Activated CD4-positive, alpha-beta T cell treated with anti-CD3 and anti-CD28 coated beads for 36 hours (primary cell): Measurements from ENCODE around the gene XAF1. TPM values are rescaled to one million over a fixed set of nuclear protein-coding genes. Genes with fewer than 3 reads are reported as not detected.

ENCODE experiments used
- ATAC-seq: fragments of 200-7000 bp; cut with Tn5 transposase; one replicate; pipeline ENCODE4 v1.10.0; 2021; ENCODE audit warnings: mild to moderate bottlenecking, moderate library complexity
- CTCF ChIA-PET: fragments of 350-600 bp; sonication (Branson Sonifier 250); formaldehyde crosslinking; loops from one replicate; lab custom pipeline; 2021; ENCODE audit warnings: antibody characterized with exemption; lab: Charles Lee
- POLR2A ChIA-PET: fragments of 350-600 bp; sonication (Branson Sonifier 250); formaldehyde crosslinking; loops from one replicate; lab custom pipeline; 2021; ENCODE audit warnings: antibody characterized with exemption, inconsistent platforms; lab: Charles Lee
- DNase-seq: peaks from one replicate; pipeline ENCODE4 v3.0.0-alpha.2; 2020
- H3K27ac Mint-ChIP-seq: one replicate; pipeline ENCODE4 v1.8.0; 2021; ENCODE audit warnings: mixed read lengths
- H3K27me3 Mint-ChIP-seq: one replicate; pipeline ENCODE4 v1.8.0; 2021; ENCODE audit warnings: mixed read lengths
- H3K36me3 Mint-ChIP-seq: one replicate; pipeline ENCODE4 v1.8.0; 2021; ENCODE audit warnings: low read depth, mixed read lengths
- H3K4me1 Mint-ChIP-seq: one replicate; pipeline ENCODE4 v1.8.0; 2021; ENCODE audit warnings: mixed read lengths
- H3K4me3 Mint-ChIP-seq: one replicate; pipeline ENCODE4 v1.8.0; 2021; ENCODE audit warnings: mild to moderate bottlenecking, moderate library complexity, mixed read lengths
- H3K9me3 Mint-ChIP-seq: one replicate; pipeline ENCODE4 v1.8.0; 2021; ENCODE audit warnings: low read depth, mixed read lengths
- intact Hi-C, 2 experiments: fragments of 100-400 bp; cut with DNase I in 1 of 2; cut with micrococcal nuclease in 1 of 2; formaldehyde crosslinking; loops; one replicate each; pipeline versions ENCODE4 v1.14.2 to v1.15.1; 2022 to 2024; cut with DNase I, micrococcal nuclease
- total RNA-seq, 2 experiments: library from RNA; stranded (reverse); gene quantifications; one replicate each; pipeline ENCODE4 v1.2.3, GENCODE V29; 2021

The XAF1 gene
- total RNA-seq, 2 experiments from 2014 or later: 47.7 to 48.6 TPM

DNA sequence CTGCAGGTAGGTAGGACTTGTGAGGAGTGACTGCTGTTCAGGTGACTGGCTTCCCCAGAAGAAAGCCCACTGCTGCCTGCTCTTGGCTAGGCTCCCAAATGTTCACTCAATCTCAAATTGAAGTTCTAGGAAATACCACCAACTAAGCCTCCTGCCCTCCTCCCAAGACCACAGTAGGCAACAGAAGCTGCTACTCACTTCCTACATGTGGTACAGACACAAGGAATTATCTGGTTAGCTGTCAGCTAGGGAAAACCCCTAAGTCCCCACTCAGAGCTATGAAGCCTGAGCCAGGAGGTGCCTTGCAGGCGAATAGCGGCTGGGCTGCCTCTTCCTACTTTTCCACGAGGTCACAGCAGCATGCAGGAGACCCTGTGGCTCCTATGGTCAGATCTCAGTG, 25.0 kb downstream of the XAF1 start:
- DNase-seq (no peak), ATAC-seq (no peak)
- no peak overlapping the region for H3K27ac Mint-ChIP-seq
- no peak overlapping the region for H3K4me3 Mint-ChIP-seq
- H3K27me3 Mint-ChIP-seq: peaks cover 26% of the 10 kb centered on the region
- ChIA-PET POLR2A (no interaction called here), CTCF (no interaction called here)
- H3K9me3 Mint-ChIP-seq: peaks cover 23% of the 10 kb centered on the region
- intact Hi-C loops: no loop called here
- H3K4me1 Mint-ChIP-seq: peaks cover 5% of the 10 kb centered on the region
- H3K36me3 Mint-ChIP-seq: peaks cover 6% of the 10 kb centered on the region

DNA sequence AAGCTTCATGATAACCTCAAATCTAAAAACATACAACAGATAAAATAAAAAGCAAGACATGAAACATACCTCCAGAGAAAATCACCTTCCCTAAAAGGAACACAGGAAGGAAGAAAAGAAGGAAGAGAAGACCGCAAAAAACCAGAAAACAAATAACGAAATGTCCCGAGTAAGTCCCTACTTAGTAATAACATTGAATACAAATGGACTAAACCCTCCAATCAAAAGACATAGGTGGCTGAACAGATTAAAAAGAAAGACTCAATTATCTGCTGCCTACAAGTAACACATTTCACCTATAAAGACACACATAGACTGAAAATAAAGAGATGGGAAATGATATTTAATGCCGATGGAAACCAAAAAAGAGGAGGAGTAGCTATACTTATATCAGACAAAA, 26.4 kb downstream of the XAF1 start:
- POLR2A ChIA-PET: no interaction called here

GRCh38 chr17:6786618-6787017, 30.8 kb downstream of the XAF1 start:
- POLR2A ChIA-PET: no interaction called here
- Mint-ChIP-seq H3K36me3 (no peaks in the 10 kb centered on the region), H3K4me3 (no peak overlapping the region), H3K9me3 (peaks cover 23% of the 10 kb centered on the region), H3K27ac (no peak overlapping the region), H3K4me1 (peaks cover 3% of the 10 kb centered on the region), H3K27me3 (peaks cover 32% of the 10 kb centered on the region)
- intact Hi-C loops: no loop called here
- DNase-seq (no peak), ATAC-seq (no peak)
- CTCF ChIA-PET: no interaction called here

More for the DNA sequence above, 26.4 kb downstream of the XAF1 start:
- Mint-ChIP-seq H3K27ac (no peak overlapping the region), H3K27me3 (peaks cover 30% of the 10 kb centered on the region), H3K4me1 (peaks cover 3% of the 10 kb centered on the region), H3K9me3 (peaks cover 24% of the 10 kb centered on the region), H3K4me3 (no peak overlapping the region), H3K36me3 (peaks cover 4% of the 10 kb centered on the region)
- DNase-seq: no peak
- CTCF ChIA-PET: interaction anchor here (0.8 kb wide), 1 partner anchor 20 kb away, joined by 3 read pairs; no protein-coding TSS in a partner anchor
- intact Hi-C loops: no loop called here
- ATAC-seq: no peak

DNA sequence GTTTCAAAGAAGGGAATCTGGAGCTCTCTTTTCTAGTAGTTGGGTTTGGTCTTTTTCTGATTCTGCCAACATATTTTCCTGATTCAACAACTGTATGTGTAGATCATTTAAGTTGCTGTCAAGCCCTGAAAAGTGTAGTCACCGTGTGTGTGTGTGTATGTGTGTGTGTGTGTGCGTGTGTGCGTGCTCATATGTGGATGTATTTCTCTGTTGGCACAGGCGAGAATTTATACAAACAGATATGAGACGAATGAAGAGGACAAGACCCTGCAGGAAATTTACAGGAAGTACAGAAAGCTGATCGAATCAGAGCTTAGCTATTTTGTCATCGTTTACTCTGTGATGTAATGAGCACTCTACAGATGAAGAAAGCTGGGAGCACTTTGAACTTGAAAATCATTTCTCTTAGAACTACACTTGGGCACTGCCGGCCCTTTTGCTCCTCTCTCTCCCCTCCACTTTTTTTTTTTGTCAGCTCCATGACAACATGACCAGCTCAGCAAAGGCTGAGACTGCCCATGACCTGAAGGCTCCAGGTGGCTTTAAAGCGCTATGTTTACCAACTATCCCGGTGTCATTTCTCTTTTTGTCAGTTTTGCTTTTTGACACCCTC, 31.3 kb downstream of the XAF1 start:
- no peaks in the 10 kb centered on the region for H3K36me3 Mint-ChIP-seq
- H3K27ac Mint-ChIP-seq: no peak overlapping the region
- ChIA-PET POLR2A (interaction anchor here (0.7 kb wide), 1 partner anchor 145 kb away, joined by 4 read pairs; no protein-coding TSS in a partner anchor), CTCF (interaction anchor here (0.6 kb wide), 1 partner anchor 88 kb away, joined by 3 read pairs; no protein-coding TSS in a partner anchor)
- no peak for ATAC-seq
- H3K4me1 Mint-ChIP-seq: peaks cover 3% of the 10 kb centered on the region
- no peak for DNase-seq
- intact Hi-C loops: no loop called here
- H3K9me3 Mint-ChIP-seq: peaks cover 20% of the 10 kb centered on the region
- H3K27me3 Mint-ChIP-seq: peaks cover 30% of the 10 kb centered on the region
- H3K4me3 Mint-ChIP-seq: no peak overlapping the region

DNA sequence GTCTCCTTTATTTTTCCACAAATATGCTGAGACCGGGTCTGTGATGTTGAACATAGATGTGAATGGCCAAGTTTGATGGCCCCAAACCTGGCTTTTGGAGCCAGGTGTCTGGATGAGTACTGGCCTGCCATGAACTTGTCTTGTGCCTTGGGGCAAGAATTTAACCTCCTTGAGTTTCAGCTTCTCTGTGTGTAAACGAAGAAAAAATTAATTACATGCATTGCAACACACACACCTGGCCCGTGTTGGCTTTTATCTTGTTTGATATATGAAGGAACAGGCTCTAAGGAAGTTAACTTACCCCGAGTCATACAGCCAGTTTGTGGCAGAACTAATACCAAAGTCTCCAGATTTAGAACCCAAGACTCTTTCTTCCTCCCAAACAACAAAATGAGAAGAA, 33.3 kb downstream of the XAF1 start:
- POLR2A ChIA-PET: no interaction called here
- Mint-ChIP-seq H3K4me3 (no peak overlapping the region), H3K36me3 (no peaks in the 10 kb centered on the region), H3K4me1 (peaks cover 7% of the 10 kb centered on the region), H3K27ac (no peak overlapping the region), H3K27me3 (peaks cover 35% of the 10 kb centered on the region), H3K9me3 (peaks cover 8% of the 10 kb centered on the region)
- ATAC-seq (no peak), DNase-seq (no peak)
- intact Hi-C loops: no loop called here
- CTCF ChIA-PET: no interaction called here

DNA sequence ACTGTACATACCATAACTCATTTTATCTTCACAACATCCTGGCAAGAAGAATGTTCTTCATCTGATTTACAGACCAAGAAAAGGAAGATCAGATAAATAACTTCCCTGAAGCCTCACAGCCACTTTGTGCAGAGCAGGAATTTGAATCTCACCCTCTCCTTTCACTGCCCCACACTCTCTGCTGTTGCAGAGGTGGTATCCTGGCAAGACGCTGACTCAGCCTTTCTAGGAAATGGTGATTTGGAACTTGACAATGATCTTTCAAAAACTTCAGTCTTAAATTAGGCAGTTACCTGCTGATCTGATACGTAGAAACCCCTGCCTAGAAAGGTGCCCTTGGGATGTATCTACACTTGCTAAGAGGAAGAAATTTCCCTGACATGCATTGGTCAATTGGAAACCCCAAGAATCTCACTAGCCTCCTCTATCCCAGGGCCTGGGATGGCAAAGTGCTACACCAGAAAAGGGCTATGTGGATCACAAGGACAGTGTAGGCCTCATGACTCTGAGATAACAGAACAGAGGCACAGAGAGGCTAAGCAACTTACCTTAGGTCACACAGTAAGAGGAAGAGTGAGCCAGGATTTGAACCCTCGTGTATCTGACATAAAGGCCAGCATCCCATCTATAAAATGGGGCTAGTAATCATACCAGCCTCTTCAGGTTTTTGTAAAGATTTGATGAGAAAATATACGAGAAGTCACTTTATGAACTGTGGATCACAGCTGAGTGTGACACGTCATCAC, 38.1 kb downstream of the XAF1 start:
- Mint-ChIP-seq H3K4me3 (no peak overlapping the region), H3K36me3 (no peaks in the 10 kb centered on the region), H3K9me3 (no peaks in the 10 kb centered on the region), H3K27ac (no peak overlapping the region), H3K4me1 (peaks cover 4% of the 10 kb centered on the region), H3K27me3 (peaks cover 20% of the 10 kb centered on the region)
- DNase-seq (no peak), ATAC-seq (peak; percentile 39)
- intact Hi-C loops: loop anchor here in 1 of 2 experiments (5.0 kb wide), 1 partner anchor 127 kb away; no protein-coding TSS in a partner anchor
- ChIA-PET POLR2A (no interaction called here), CTCF (no interaction called here)

DNA sequence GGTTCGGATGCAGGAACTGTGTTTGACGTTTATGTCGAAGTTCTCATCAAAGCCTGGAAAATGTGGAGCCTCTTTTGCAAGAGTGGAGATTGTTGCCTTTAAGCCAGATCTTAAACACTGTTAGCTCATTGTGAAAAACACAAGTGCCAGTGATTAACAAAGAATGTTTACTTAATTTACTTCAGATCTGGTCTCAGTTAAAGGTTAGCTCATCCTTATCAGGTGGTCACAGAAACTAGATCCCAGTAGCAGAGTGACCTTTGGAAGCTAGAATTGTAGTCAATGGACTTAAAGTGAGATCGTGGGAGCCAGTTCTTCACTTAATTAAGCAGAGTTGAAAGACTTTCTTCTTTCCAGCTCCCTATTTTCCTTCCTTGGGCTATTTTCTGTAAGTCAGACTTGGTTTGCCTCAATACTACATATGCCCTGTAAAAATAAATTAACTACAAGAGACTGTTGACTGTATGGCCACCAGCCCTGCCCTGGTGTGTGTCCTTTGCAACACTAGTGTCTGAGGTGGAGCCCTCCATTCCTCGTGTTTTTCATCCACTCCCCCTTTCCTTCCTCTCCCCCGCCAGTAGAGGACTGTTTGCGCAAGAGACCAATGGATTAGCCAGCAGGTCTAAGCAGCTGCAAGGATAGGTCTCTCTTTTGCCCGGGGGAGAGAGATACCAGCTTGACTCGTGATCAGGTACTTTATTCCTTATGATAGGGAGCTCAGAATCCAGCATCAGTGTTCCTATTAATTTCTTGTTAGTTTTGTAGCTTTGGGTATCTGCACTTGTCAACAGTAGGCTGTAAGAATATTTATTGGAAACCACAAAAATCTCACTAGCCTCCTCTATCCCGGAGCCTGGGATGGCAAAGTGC, 40.4 kb downstream of the XAF1 start:
- DNase-seq (no peak), ATAC-seq (no peak)
- Mint-ChIP-seq H3K9me3 (no peaks in the 10 kb centered on the region), H3K4me1 (peaks cover 4% of the 10 kb centered on the region), H3K27ac (no peak overlapping the region), H3K36me3 (no peaks in the 10 kb centered on the region), H3K4me3 (no peak overlapping the region), H3K27me3 (peaks cover 8% of the 10 kb centered on the region)
- intact Hi-C loops: no loop called here
- POLR2A ChIA-PET: no interaction called here
- CTCF ChIA-PET: interaction anchor here (0.6 to 0.7 kb wide), 3 partner anchors 184 to 661 kb away, joined by 3 read pairs; no protein-coding TSS in a partner anchor

GRCh38 chr17:6796887-6797490, 41.1 kb downstream of the XAF1 start:
- H3K9me3 Mint-ChIP-seq: no peaks in the 10 kb centered on the region
- POLR2A ChIA-PET: no interaction called here
- H3K4me3 Mint-ChIP-seq: no peak overlapping the region
- peaks cover 4% of the 10 kb centered on the region for H3K4me1 Mint-ChIP-seq
- H3K27ac Mint-ChIP-seq: no peak overlapping the region
- DNase-seq (no peak), ATAC-seq (no peak)
- intact Hi-C loops: no loop called here
- H3K27me3 Mint-ChIP-seq: peaks cover 8% of the 10 kb centered on the region
- CTCF ChIA-PET: interaction anchor here (0.6 to 0.7 kb wide), 3 partner anchors 132 to 660 kb away, joined by 3 read pairs; no protein-coding TSS in a partner anchor
- no peaks in the 10 kb centered on the region for H3K36me3 Mint-ChIP-seq

GRCh38 chr17:6797718-6798351, 42.0 kb downstream of the XAF1 start:
- ChIA-PET CTCF (interaction anchor here (1.0 to 1.4 kb wide), 3 partner anchors 16 to 131 kb away, joined by 3 to 5 read pairs (median 3); no protein-coding TSS in a partner anchor), POLR2A (no interaction called here)
- Mint-ChIP-seq H3K9me3 (no peaks in the 10 kb centered on the region), H3K27me3 (peaks cover 3% of the 10 kb centered on the region), H3K4me3 (no peak overlapping the region), H3K27ac (no peak overlapping the region), H3K4me1 (peaks cover 4% of the 10 kb centered on the region), H3K36me3 (no peaks in the 10 kb centered on the region)
- intact Hi-C loops: no loop called here
- DNase-seq: no peak
- no peak for ATAC-seq

DNA sequence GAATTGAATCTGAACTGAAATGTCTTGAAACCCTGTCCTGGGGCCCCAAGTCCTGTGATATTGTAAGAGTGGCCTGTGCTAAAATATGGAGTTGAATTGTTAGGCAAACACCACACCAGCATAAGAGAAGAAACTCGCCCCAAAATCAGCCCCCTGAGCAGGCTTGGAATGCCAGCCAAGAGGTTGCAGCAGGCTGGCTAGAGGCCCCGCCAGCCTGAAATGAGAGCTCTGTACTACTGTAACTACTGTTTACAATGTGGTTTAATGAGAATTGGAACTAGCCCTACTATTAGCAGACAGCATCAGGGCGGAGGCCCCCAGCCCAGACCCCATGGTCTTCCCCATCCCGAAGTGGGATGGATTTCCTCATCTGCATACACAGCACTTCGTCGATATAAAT, 43.9 kb downstream of the XAF1 start:
- Mint-ChIP-seq H3K4me3 (no peak overlapping the region), H3K4me1 (no peaks in the 10 kb centered on the region), H3K27ac (no peak overlapping the region), H3K9me3 (no peaks in the 10 kb centered on the region), H3K36me3 (no peaks in the 10 kb centered on the region), H3K27me3 (no peaks in the 10 kb centered on the region)
- CTCF ChIA-PET: interaction anchor here (0.7 to 0.8 kb wide), 3 partner anchors 132 to 871 kb away, joined by 3 read pairs; no protein-coding TSS in a partner anchor
- DNase-seq (no peak), ATAC-seq (no peak)
- POLR2A ChIA-PET: no interaction called here
- intact Hi-C loops: loop anchor here in 1 of 2 experiments (1.0 to 5.0 kb wide), 2 partner anchors 133 to 327 kb away; no protein-coding TSS in a partner anchor
